ENCODE results near the gene DYRK3.

- TF ChIP-seq POLR2A (IDR thresholded peaks at IDR 0.05) (no peak), CTCF (IDR thresholded peaks at IDR 0.05) (no peak)
Measured at GRCh38 chr1:206647224-206647623, 11.9 kb downstream of the DYRK3 start.
